K562 (cell line): ENCODE measurements around the gene PRLHR. TPM values are rescaled to one million over a fixed set of nuclear protein-coding genes. Genes with fewer than 3 reads are reported as not detected.

ENCODE experiments used
- BRCA1 ChIP-seq, 2 experiments: fragments of 450-650 bp in 1 of 2; sonication (generic) in 1 of 2; formaldehyde crosslinking in 1 of 2; IDR thresholded peaks; 2 replicates each; pipeline versions ENCODE4 v1.5.0 to v1.6.1; 2017 to 2020; ENCODE audit warnings: mild to moderate bottlenecking in 1 of 2, missing genetic modification reagents in 1 of 2
- CREB5 ChIP-seq: fragments of 250-450 bp; sonication (Bioruptor Pico); IDR thresholded peaks from 2 replicates; pipeline ENCODE4 v1.5.0; 2020; ENCODE audit warnings: mild to moderate bottlenecking
- FOXK1 ChIP-seq: sonication (generic); formaldehyde crosslinking; IDR thresholded peaks from 2 replicates; pipeline ENCODE4 v1.8.0; 2022; ENCODE audit warnings: missing genetic modification reagents, mild to moderate bottlenecking, borderline replicate concordance
- MGA ChIP-seq: fragments of 450-650 bp; IDR thresholded peaks from 2 replicates; pipeline ENCODE4 v1.6.1; 2016; ENCODE audit warnings: mild to moderate bottlenecking, moderate library complexity
- NFRKB ChIP-seq: fragments of 450-650 bp; IDR thresholded peaks from 2 replicates; pipeline ENCODE4 v1.6.1; 2016; ENCODE audit warnings: low read depth
- RBM15 ChIP-seq: fragments of 200-400 bp; formaldehyde crosslinking; IDR thresholded peaks from 2 replicates; pipeline ENCODE4 v1.6.1; 2018; ENCODE audit warnings: mild to moderate bottlenecking, low read length, moderate library complexity; ENCODE audit not compliant: insufficient read depth
- SNIP1 ChIP-seq: fragments of 450-650 bp; IDR thresholded peaks from 2 replicates; pipeline ENCODE4 v1.7.1; 2017; ENCODE audit warnings: low read depth, mild to moderate bottlenecking
- SNRNP70 ChIP-seq: fragments of 200-400 bp; formaldehyde crosslinking; optimal IDR thresholded peaks from 2 replicates; pipeline ENCODE3; 2017; ENCODE audit warnings: low read depth, low read length
- SREBF1 ChIP-seq: fragments of 150-350 bp; IDR thresholded peaks from 2 replicates; pipeline ENCODE4 v1.6.1; 2014; ENCODE audit warnings: antibody characterized with exemption, low read depth, low read length, borderline replicate concordance
- TAF9B ChIP-seq: fragments of 450-650 bp; IDR thresholded peaks from 2 replicates; pipeline ENCODE4 v1.6.1; 2018; ENCODE audit warnings: mild to moderate bottlenecking; ENCODE audit not compliant: partially characterized antibody
- ZNF766 ChIP-seq: fragments of 200-800 bp; sonication (Bioruptor generic); conservative IDR thresholded peaks from 2 replicates; pipeline ENCODE4 v1.6.1; 2016; ENCODE audit warnings: missing genetic modification characterization, missing compliant biosample characterization
- polyA plus RNA-seq, 8 experiments: library from polyadenylated mRNA; depleted of rRNA in 4 of 8; stranded (reverse) in 5 of 8; unstranded in 3 of 8; fragments of >200 nt; fragmentation: Nextera tagmentation in 2 of 8; fragmentation: Illumina TruSeq in 1 of 8; extraction: Ambion mirVana in 2 of 8; extraction: Trizol in 1 of 8; gene quantifications; 2 replicates each; pipeline versions ENCODE4 v1.2.1 to v1.2.3, GENCODE V29; 2011 to 2014; ENCODE audit warnings: inconsistent platforms in 1 of 8, missing spikeins in 1 of 8
- total RNA-seq, 7 experiments: library from RNA; depleted of rRNA in 6 of 7; stranded (reverse); fragments of >200 nt in 6 of 7; fragmentation: Illumina TruSeq in 2 of 7; extraction: Trizol in 2 of 7; gene quantifications; 2 replicates each; pipeline versions ENCODE4 v1.2.1 to v1.2.3, GENCODE V29; 2011 to 2021; ENCODE audit warnings: low replicate concordance in 1 of 7

PRLHR gene
- total and polyA plus RNA-seq, 9 of the 15 experiments (the other 6 are each of a cell fraction or from before 2014, with no cell fraction given): not detected

GRCh38 chr10:118565301-118566075, 30.0 kb downstream of the PRLHR start (continued):
- no peak for TF ChIP-seq MGA
- TF ChIP-seq FOXK1: no peak
- no peak for TF ChIP-seq BRCA1 (IDR thresholded peaks at IDR 0.05)
- TF ChIP-seq BRCA1 (CRISPR knock-in tag; IDR thresholded peaks at IDR 0.05): no peak
- no peak for TF ChIP-seq TAF9B
- TF ChIP-seq CREB5 (CRISPR knock-in tag): no peak
- no peak for TF ChIP-seq SNIP1
- TF ChIP-seq SREBF1: no peak
- TF ChIP-seq NFRKB: no peak
- no peak for TF ChIP-seq SNRNP70
- no peak for TF ChIP-seq RBM15
- TF ChIP-seq ZNF766: no peak
